T-helper 17 cell (primary cell): Measurements from ENCODE around the gene CDH12. TPM values are rescaled to one million over a fixed set of nuclear protein-coding genes. Genes with fewer than 3 reads are reported as not detected.
A peak's percentile ranks its signal among the peaks of the same experiment; 100 is the strongest.
"Not testable (repeated sequence)": the region's sequence is repeated elsewhere in the genome, so short reads cannot be mapped to it uniquely, and the experiment has no call there.

Source experiments
- ATAC-seq: fragments of 150-1000 bp; cut with Tn5 transposase; 2 replicates; pipeline ENCODE4 v1.10.0; 2021; ENCODE audit warnings: mild to moderate bottlenecking, moderate library complexity
- DNase-seq, 3 donors: peaks; one replicate each; pipeline versions ENCODE4 v3.0.0 to v3.0.0-alpha.2; 2020 to 2021
- H3K9me3 ChIP-seq: one replicate; pipeline ENCODE4 v1.7.0; 2013; ENCODE audit warnings: low read length, mild to moderate bottlenecking; ENCODE audit not compliant: control insufficient read depth, poor library complexity, severe bottlenecking
- H3K27ac Mint-ChIP-seq: one replicate; pipeline ENCODE4 v1.8.0; 2022; ENCODE audit warnings: mild to moderate bottlenecking, moderate library complexity, mixed read lengths
- H3K27me3 Mint-ChIP-seq: one replicate; pipeline ENCODE4 v1.8.0; 2022; ENCODE audit warnings: mixed read lengths
- H3K36me3 Mint-ChIP-seq: one replicate; pipeline ENCODE4 v1.8.0; 2022; ENCODE audit warnings: low read depth, mixed read lengths
- H3K4me1 Mint-ChIP-seq: one replicate; pipeline ENCODE4 v1.8.0; 2022; ENCODE audit warnings: mild to moderate bottlenecking, mixed read lengths
- H3K4me3 Mint-ChIP-seq: one replicate; pipeline ENCODE4 v1.8.0; 2022; ENCODE audit warnings: mild to moderate bottlenecking, moderate library complexity, mixed read lengths
- total RNA-seq, 4 donors: library from RNA in 2 of 4; stranded (reverse) in 2 of 4; gene quantifications; one replicate each; pipeline ENCODE4 v1.2.3 and lab custom pipeline; 2022 to 2026

The CDH12 gene
- total RNA-seq, 2 donors from 2014 or later: not detected

DNA sequence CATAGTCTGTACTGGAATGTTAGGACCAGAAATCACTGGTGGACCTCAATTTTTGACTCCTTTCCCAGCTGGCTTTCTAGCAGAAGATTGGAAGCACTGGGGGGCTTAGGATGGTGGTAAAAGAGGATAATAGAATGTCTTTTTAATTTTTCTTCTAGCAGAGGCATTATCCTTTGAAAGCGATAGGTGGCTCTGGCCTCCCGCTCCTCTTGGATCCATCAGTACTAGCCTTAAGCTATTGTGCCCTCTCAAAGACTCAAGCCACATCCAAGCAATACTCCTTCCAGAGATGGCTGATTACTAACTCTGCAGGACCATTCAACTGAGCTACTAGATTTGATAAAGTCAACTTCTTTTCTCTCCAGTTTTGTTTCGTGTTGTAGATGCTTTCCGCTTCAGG is 610.6 kb downstream of the CDH12 start:
- Mint-ChIP-seq H3K4me3 (no peak overlapping the region), H3K27me3 (no peaks in the 10 kb centered on the region), H3K36me3 (no peaks in the 10 kb centered on the region), H3K4me1 (no peaks in the 10 kb centered on the region), H3K27ac (no peak overlapping the region)
- ATAC-seq (no peak), DNase-seq (no peak)
- no peaks in the 10 kb centered on the region for H3K9me3 ChIP-seq

DNA sequence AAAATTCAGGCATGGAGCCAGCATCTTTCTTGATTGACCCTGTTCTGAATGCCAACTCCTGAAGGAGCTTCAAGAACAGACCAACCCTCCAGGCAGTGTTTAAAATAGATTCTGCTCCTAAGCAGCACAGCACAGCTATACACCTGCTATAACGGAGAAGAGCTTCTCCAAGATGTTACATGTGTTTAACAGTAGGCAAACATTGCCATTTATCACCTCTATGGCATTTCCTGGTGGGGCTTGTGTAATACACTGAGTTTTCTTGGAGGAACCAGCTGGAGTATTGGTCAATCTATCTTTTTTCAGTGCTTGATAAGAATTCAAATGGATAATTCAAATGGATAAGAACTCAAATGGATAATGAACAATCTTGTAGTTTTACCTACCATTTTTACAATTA is 615.1 kb downstream of the CDH12 start:
- Mint-ChIP-seq H3K4me1 (no peaks in the 10 kb centered on the region), H3K4me3 (no peak overlapping the region), H3K36me3 (no peaks in the 10 kb centered on the region), H3K27me3 (no peaks in the 10 kb centered on the region), H3K27ac (no peak overlapping the region)
- no peak for ATAC-seq
- no peak for DNase-seq
- no peaks in the 10 kb centered on the region for H3K9me3 ChIP-seq

DNA sequence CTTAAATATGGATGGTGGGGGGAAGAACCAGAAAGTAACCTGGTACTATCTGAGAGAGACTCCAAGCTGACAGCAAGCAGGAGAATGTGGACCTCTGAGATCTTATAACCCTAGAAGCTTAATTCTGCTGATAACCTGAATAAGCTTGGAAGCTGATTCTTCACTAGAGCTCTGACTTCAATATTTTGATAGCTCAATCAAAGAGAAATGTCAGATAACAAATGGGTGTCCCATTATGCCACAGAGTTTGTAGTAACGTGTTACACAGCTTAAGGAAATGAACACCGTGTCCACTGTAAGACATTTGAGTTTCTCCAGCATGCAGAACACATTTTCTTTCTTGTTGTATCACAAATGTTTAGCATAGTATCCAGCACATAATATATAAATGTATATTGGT is 626.7 kb downstream of the CDH12 start:
- no peak overlapping the region for H3K27ac Mint-ChIP-seq
- DNase-seq (no peak), ATAC-seq (no peak)
- H3K27me3 Mint-ChIP-seq: no peaks in the 10 kb centered on the region
- no peak overlapping the region for H3K4me3 Mint-ChIP-seq
- no peaks in the 10 kb centered on the region for H3K9me3 ChIP-seq
- no peaks in the 10 kb centered on the region for H3K36me3 Mint-ChIP-seq
- no peaks in the 10 kb centered on the region for H3K4me1 Mint-ChIP-seq

DNA sequence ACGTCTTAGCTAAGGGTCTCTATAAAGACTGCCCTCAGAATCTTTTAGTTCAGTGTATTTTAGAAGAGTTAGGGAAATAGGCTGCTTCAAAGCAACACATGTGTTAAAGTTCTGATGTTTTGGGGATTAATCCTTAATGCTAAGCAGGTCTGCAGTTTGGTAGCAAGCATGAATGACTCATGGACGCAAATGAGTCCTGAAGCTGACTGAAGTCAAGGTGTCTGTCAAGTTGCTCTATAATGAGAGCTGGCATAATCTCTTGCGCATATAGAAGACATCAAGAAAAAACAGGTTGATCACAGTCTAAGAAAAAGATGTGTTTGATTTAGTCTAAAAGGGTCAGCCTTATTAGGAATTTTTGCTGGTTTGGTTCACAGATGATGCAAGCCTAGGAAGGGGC is 630.1 kb downstream of the CDH12 start:
- no peak for DNase-seq
- no peak for ATAC-seq

DNA sequence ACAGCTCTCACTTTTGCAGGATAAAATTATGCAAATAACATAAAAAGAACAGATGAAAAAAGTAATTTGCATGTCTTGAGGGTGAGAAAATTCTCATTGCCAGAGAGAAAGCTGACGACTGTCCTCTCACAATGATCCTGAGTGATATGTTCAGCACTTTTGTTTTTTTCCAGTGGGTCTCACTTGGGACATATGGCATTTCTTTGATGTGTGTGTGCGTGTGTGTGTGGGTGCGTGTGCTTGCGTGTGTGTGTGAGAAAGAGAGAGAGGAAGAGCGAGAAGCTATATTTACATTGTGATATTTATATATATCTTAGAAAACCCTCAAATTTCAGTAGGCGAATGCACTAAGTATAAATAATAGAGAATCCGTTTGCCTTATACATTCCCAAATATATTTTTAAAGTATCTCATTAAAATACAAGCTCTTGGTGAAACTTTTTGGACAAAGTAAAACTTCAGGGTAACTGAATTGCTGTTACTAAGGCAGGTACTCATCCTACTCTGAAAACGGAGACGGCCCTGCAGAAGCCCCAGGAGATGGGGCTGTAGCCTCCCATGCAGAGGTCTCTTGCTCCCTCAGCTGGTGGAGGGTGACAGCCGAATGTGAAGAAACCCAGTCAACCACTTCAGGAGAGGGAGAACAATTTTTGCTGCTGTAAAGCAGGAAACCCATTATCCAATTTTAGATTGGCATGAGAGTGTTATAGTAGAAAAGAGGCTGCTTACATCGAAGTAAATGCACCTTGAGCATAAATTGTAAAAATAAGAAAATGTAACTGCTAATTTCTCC is 639.2 kb downstream of the CDH12 start:
- H3K36me3 Mint-ChIP-seq, H3K27ac Mint-ChIP-seq, H3K9me3 ChIP-seq, H3K27me3 Mint-ChIP-seq, H3K4me1 Mint-ChIP-seq, H3K4me3 Mint-ChIP-seq, DNase-seq: not testable (repeated sequence)
- ATAC-seq: peak; percentile 62

More for the DNA sequence above, 630.1 kb downstream of the CDH12 start:
- H3K9me3 ChIP-seq: peaks cover 4% of the 10 kb centered on the region
- Mint-ChIP-seq H3K27me3 (no peaks in the 10 kb centered on the region), H3K4me3 (no peak overlapping the region), H3K36me3 (no peaks in the 10 kb centered on the region), H3K27ac (no peak overlapping the region), H3K4me1 (no peaks in the 10 kb centered on the region)

DNA sequence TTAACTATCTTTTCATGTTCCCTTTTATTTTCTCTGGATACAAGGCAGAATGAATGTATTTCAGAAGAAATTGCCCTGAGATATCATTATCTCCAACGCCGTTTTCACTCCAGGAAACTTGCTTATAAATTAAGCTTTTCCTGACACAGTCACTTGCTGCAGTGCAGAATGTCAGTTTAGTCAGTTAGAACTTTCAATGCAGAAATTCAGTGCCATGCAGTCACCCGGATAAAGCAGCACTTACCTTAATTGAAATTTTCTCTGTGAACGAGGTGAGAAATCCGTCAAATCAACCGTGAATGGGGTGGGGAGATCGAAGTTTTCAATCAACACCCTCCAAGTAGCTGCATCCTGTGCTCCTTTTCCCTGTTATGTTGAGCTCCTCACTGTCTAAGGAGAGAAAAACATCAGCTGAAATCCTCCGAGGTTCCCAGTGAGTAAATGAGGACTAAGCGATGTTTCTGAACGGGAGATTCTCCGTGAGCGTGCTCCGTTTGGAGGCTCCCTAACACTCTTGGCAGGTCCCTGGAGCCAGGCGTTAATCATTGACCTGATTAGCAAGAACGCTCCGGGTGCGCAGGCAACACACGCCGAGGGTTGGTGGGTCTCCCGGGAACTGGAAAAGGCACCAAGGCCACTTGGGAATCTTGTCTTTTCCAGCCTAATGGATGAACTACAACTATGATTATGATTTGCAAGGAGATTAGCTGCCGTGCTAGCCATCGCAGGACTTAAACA is 640.7 kb downstream of the CDH12 start:
- not testable (repeated sequence) for H3K27ac Mint-ChIP-seq, DNase-seq, H3K27me3 Mint-ChIP-seq, H3K4me1 Mint-ChIP-seq, H3K36me3 Mint-ChIP-seq, H3K9me3 ChIP-seq, ATAC-seq, H3K4me3 Mint-ChIP-seq

DNA sequence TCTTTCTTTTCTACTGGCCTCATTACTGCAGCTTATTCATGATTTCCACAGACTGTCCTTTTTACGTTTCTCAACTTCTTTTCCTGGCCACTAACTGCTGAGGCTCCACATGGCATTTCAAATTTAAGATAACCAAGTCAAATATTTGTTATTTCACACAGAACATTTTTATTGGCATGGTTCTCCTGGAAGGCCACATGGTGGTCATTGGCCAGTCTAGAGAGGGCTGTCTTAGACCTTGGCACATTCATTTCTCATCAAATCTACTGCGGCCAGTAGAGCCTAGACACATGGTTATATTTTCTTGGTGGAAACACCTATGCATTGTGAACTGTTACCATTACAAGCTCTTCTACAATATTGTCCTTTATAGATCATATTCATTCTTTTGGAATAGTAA is 644.7 kb downstream of the CDH12 start:
- H3K4me3 Mint-ChIP-seq, ATAC-seq: not testable (repeated sequence)

DNA sequence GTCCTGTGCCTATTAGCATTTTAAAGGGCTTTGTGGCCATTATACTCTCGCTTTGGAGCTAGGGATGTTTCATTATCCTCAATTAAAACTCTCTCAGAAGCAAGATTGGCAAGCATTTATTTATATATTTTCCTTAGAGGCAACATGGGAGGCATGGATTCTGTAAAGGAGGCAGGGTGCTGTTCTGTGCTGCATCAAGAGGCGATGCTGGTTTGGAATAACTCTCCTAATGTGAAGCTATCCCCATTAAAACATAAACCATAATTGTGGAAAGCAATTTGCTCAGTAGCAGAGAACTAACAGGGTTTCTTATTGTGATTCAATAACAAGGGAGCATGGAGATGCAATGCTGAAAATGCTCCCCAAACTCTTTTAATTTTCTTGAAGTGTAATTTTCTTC is 664.5 kb downstream of the CDH12 start:
- not testable (repeated sequence) for DNase-seq, H3K27me3 Mint-ChIP-seq, H3K4me1 Mint-ChIP-seq, ATAC-seq, H3K36me3 Mint-ChIP-seq, H3K9me3 ChIP-seq, H3K4me3 Mint-ChIP-seq, H3K27ac Mint-ChIP-seq

More for the DNA sequence above, 644.7 kb downstream of the CDH12 start:
- H3K27ac Mint-ChIP-seq, H3K9me3 ChIP-seq, H3K36me3 Mint-ChIP-seq, H3K4me1 Mint-ChIP-seq, H3K27me3 Mint-ChIP-seq, DNase-seq: not testable (repeated sequence)

DNA sequence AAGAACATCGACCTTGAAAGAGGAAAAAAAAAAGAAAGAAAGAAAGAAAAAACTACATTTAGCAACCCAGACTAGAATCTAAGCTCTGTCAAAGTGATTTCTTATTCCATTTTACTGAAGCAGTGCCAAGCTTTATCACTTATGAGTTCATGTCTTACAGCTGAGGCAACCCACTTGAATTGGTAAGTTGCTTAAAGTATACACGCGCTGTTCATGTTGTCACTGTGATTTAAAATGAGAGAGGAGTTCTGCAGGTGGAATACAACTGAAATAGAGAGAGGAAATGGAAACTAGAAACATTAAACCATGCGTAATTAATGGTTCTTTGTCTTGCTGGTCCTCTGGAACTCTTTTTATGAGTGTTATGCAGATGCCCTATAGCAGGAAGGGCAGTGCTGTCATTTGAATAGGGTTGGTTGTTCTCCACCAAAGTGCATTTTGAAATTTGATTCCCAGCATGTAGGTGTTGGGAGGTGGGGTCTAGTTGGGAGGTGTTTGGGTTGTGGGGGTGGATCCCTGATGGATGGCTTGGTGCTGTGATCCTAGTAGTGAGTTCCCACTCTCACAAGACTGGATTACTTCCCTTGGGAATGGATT is 665.4 kb downstream of the CDH12 start:
- not testable (repeated sequence) for DNase-seq, ATAC-seq, H3K4me3 Mint-ChIP-seq, H3K27ac Mint-ChIP-seq, H3K36me3 Mint-ChIP-seq, H3K27me3 Mint-ChIP-seq, H3K4me1 Mint-ChIP-seq, H3K9me3 ChIP-seq

DNA sequence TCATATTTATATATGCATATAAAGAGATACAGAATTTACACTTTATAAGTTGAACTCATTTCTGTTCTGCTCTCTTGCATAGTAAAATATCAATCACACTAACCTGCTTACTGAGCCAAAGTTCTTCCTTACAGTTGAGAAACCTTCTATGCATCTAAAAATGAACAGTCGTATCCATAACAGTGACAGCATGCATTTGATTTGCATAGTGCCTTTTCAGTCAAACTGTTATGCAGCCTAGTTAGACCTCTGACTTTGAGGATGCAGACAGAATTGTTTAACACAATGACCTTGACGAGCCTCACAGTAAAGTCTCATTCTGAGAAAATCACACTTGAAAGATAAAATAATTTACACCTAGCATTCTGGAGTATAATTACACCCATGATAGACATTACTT is 683.9 kb downstream of the CDH12 start:
- H3K36me3 Mint-ChIP-seq, DNase-seq, H3K9me3 ChIP-seq, H3K27me3 Mint-ChIP-seq, H3K4me3 Mint-ChIP-seq, ATAC-seq, H3K27ac Mint-ChIP-seq, H3K4me1 Mint-ChIP-seq: not testable (repeated sequence)

DNA sequence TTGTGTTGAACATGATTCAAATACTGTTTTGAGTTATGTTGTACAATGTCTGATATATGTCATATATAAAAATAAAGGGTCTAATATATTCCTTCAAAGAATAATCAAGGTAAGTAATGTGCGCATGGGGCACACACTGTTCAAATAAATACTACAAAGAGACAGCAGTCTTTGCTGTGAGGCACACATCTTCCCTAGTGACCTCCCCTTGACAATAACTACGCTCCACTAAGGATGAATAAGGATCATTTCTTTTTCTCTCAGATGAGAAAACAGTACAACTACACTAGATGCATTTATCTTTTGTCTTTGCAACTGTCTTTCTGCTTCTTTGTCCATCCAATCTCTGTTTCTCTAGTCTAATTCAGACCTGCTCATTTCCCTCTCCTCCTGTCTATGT is 684.4 kb downstream of the CDH12 start:
- not testable (repeated sequence) for ATAC-seq, H3K27ac Mint-ChIP-seq, H3K27me3 Mint-ChIP-seq

DNA sequence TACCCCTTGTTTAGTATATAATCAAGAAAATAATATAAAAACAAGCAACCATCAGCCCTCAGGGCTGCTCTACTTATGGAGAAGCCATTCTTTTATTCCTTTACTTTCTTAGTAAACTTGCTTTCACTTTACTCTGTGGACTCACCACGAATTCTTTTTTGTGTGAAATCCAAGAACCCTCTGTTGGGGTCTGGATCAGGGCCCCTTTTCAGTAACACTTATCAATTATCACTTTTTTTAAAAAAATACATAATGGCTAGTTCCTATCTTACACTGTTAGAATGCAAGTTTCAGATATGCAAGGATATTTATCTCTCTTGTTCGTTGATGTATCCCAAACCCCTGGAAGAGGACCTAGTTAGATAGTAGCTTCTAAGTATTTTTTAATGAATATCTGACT is 687.2 kb downstream of the CDH12 start:
- not testable (repeated sequence) for H3K9me3 ChIP-seq, H3K36me3 Mint-ChIP-seq, H3K27me3 Mint-ChIP-seq, H3K4me1 Mint-ChIP-seq, H3K4me3 Mint-ChIP-seq, DNase-seq, ATAC-seq, H3K27ac Mint-ChIP-seq

More for the DNA sequence above, 684.4 kb downstream of the CDH12 start:
- not testable (repeated sequence) for H3K9me3 ChIP-seq, H3K4me1 Mint-ChIP-seq, DNase-seq, H3K4me3 Mint-ChIP-seq, H3K36me3 Mint-ChIP-seq

DNA sequence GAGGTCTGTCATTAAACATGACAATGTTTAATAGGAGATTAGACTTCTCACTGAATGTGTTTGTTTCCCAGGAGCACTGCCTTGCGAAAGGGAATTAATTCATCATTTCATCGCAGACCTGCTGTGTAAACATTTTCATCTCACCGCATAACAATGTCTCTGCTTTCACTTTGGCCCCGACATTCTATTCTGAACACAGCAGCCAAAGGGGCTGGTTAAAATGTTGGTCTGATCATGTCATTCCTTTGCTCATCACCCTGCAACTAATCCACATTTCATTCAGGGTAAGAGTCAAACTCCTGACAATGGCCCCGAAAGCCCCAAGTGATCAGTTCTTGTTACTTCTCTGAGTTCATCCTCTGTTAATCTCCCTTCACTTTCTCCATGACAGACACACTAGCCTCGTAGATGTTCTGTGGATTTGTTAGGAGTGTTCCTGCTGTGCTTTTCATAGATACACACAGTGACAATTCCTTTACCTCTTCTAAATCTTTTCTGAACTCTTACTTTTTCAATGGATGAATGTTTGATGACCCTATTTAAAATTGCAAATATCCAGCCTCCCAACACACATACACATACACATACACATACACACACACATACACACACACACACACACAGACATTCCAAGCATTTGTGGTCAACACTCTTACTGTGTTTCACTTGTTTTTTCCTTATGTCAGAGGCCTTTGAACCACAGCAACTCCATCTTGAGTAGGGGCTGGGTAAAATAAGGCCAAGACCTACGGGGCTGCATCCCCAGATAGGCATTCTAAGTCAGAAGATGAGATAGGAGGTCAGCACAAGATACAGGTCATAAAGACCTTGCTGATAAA is 688.0 kb downstream of the CDH12 start:
- H3K27me3 Mint-ChIP-seq, DNase-seq, H3K36me3 Mint-ChIP-seq, H3K27ac Mint-ChIP-seq, ATAC-seq, H3K4me1 Mint-ChIP-seq, H3K4me3 Mint-ChIP-seq, H3K9me3 ChIP-seq: not testable (repeated sequence)
